ENCODE results near the gene UGDH. TPM values are rescaled to one million over a fixed set of nuclear protein-coding genes. Genes with fewer than 3 reads are reported as not detected.

The UGDH gene
- total and polyA plus RNA-seq, 9 of the 15 experiments (the other 6 are each of a cell fraction or from before 2014, with no cell fraction given) = 5.5 to 21.7 (median 16.2) TPM

DNA sequence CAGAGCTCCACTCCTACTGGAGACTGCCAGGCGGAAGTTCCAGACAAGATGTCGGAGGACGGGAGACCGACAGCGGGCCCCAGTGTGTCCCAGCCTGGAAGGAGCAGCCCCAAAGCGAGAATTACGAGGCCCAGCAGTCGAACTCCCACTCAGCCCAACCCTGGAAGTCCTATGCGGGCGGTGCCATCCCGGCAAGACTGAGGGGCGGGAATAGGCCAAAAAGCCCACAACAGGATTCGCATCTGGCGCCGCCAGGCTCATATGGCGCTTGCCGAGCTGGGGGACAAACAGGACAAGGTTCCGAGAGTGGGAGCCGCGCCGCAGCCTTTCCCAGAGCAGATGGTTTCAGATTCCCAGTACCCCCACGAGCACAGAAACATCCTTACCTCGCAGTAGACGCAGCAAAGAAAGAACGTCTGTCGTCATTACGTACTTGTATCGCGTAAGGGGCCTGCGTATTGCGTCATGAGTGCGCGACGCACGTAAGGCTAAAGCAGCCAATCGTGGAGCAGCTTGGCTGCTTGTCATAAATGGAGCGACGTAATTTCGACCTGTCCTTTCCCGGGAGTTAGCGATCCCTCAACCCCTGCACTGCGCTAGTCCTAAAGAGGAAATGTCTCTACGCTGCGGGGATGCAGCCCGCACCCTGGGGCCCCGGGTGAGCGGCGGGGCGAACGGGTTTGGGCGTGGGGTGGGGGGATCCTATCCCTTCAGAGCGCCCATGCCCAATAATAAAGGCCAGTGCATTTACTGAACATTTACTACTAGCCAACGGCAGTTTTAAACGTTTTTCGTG lies 68.5 kb downstream of the UGDH start, which contains the start of the genes LIAS and RPL9:
Gene LIAS (plus strand): TSS at position 552 of the 796 bp plus-strand sequence. CDS start 62 bp downstream, at position 614.
Gene RPL9 (minus strand): TSS at position 418 of the 796 bp plus-strand sequence. CDS start 483 bp downstream, outside the sequence.
- peak within 1 kb of the TSS; percentile 82 for H3K4me3 ChIP-seq
- no peaks in the 10 kb centered on the region for H3K9me1 ChIP-seq (ENCODE audit: control insufficient read depth, insufficient read depth, low read length)
- H3K4me1 ChIP-seq (replicated peaks in 1 of 2; ENCODE audit: control insufficient read depth in 2 of 2, insufficient read depth in 2 of 2, low read length in 2 of 2) = peaks cover 3 to 12% of the 10 kb centered on the region in 2 experiments; a peak in 4 of 5 replicates
- in situ Hi-C loops (cut with MboI) (no loop called here), intact Hi-C loops (cut with micrococcal nuclease) (loop anchor here (10.0 kb wide), 1 partner anchor 564 kb away; no protein-coding TSS in a partner anchor)
- BruUV-seq (replicated peaks) = TSS peak; percentile 47
- H2AFZ ChIP-seq (ENCODE audit: low read depth, low read length) = peak within 1 kb of the TSS; percentile 76
- H3K36me3 ChIP-seq (ENCODE audit: control insufficient read depth, insufficient read depth, low read length) = peaks cover 76% of the 10 kb centered on the region
- H3K27ac ChIP-seq (ENCODE audit: extremely low read depth, low read depth, low read length) = peak within 1 kb of the TSS; percentile 93
- no peaks in the 10 kb centered on the region for H3K27me3 ChIP-seq (ENCODE audit: control insufficient read depth in 2 of 2, insufficient read depth in 2 of 2, low read length in 2 of 2)
- peak; percentile 99 for FAIRE-seq
- CTCF ChIA-PET (ENCODE audit: low intra/inter-chr PET ratio) = no interaction called here
- H4K20me1 ChIP-seq (replicated peaks; ENCODE audit: control insufficient read depth, insufficient read depth, low read length) = peaks cover 19% of the 10 kb centered on the region; the same call in 1 of the 2 replicates
- no peaks in the 10 kb centered on the region for H3K9me3 ChIP-seq (replicated peaks; ENCODE audit: control insufficient read depth, insufficient read depth, low read depth, low read length)
- peak; percentile 91 to 99 (median 95) for DNase-seq (ENCODE audit: extremely low read depth in 1 of 4, low spot score in 3 of 4)
- WGBS (ENCODE audit: insufficient coverage, low coverage, missing lambda C conversion rate) = under 1% methylated on average over 55 of the region's 55 CpGs
- ATAC-seq = peak; percentile 95
- H3K9ac ChIP-seq (ENCODE audit: insufficient read depth in 1 of 2, low read depth in 2 of 2, low read length in 2 of 2) = peak within 1 kb of the TSS; percentile 96 to 97
- POLR2A ChIA-PET = interaction anchor here (0.6 to 2.5 kb wide), 30 partner anchors 8 to 928 kb away, joined by 3 to 20 read pairs (median 3); partner anchors contain the start of genes RFC1, SMIM14, UBE2K and UGDH
- peaks cover 71% of the 10 kb centered on the region for H3K79me2 ChIP-seq (ENCODE audit: control insufficient read depth, insufficient read depth, low read length)
- peak within 1 kb of the TSS; percentile 96 for H3K4me2 ChIP-seq (ENCODE audit: insufficient read depth, low read length)
- TF ChIP-seq ZBTB8A (IDR thresholded peaks at IDR 0.05; ENCODE audit: partially characterized antibody) (no peak), FOXP1 (CRISPR knock-in tag; IDR thresholded peaks at IDR 0.05) (no peak; the same call in 1 of the 2 replicates), ZNF583 (CRISPR knock-in tag; IDR thresholded peaks at IDR 0.05) (no peak), ILF3 (IDR thresholded peaks at IDR 0.05; ENCODE audit: borderline replicate concordance) (no peak; the same call in 1 of the 2 replicates), ZNF23 (CRISPR knock-in tag; IDR thresholded peaks at IDR 0.05) (no peak), RBM14 (IDR thresholded peaks at IDR 0.05; ENCODE audit: borderline replicate concordance, insufficient read depth, low read depth, low read length) (no peak), NUFIP1 (IDR thresholded peaks at IDR 0.05; ENCODE audit: partially characterized antibody) (no peak), FUS (optimal IDR thresholded peaks at IDR 0.05; ENCODE audit: low read depth, low read length) (no peak), GATAD2A (IDR thresholded peaks at IDR 0.05) (no peak), NCOR1 (IDR thresholded peaks at IDR 0.05) (peak; percentile 34; the same call in 1 of the 2 replicates), ZNF830 (CRISPR knock-in tag; IDR thresholded peaks at IDR 0.05) (no peak), SIX5 (IDR thresholded peaks at IDR 0.05; ENCODE audit: borderline replicate concordance in 1 of 2, insufficient read depth in 1 of 2, low read depth in 1 of 2, low read length in 2 of 2) (peak in 1 of 2 experiments; percentile 19; a peak in 1 of 4 replicates), SREBF2 (CRISPR knock-in tag; IDR thresholded peaks at IDR 0.05) (no peak), ZNF3 (CRISPR knock-in tag; IDR thresholded peaks at IDR 0.05) (no peak), HNRNPK (IDR thresholded peaks at IDR 0.05; ENCODE audit: low read depth, low read length, poor library complexity, severe bottlenecking) (no peak), U2AF2 (optimal IDR thresholded peaks at IDR 0.05; ENCODE audit: low read depth, low read length) (no peak), CEBPG (CRISPR knock-in tag; IDR thresholded peaks at IDR 0.05) (peak; percentile 95), CEBPG (tag; conservative IDR thresholded peaks at IDR 0.05 in 1 of 2, IDR thresholded peaks at IDR 0.05 in 1 of 2) (peak; percentile 98 to 99), SIRT6 (IDR thresholded peaks at IDR 0.05; ENCODE audit: low read depth, low read length) (no peak), ZNF431 (CRISPR knock-in tag; IDR thresholded peaks at IDR 0.05) (0 out of 2 replicates have a peak, but pooled peaks have one; percentile 30), CCAR2 (IDR thresholded peaks at IDR 0.05; ENCODE audit: low read depth, low read length) (no peak)
- TF ChIP-seq, protein P1, sequence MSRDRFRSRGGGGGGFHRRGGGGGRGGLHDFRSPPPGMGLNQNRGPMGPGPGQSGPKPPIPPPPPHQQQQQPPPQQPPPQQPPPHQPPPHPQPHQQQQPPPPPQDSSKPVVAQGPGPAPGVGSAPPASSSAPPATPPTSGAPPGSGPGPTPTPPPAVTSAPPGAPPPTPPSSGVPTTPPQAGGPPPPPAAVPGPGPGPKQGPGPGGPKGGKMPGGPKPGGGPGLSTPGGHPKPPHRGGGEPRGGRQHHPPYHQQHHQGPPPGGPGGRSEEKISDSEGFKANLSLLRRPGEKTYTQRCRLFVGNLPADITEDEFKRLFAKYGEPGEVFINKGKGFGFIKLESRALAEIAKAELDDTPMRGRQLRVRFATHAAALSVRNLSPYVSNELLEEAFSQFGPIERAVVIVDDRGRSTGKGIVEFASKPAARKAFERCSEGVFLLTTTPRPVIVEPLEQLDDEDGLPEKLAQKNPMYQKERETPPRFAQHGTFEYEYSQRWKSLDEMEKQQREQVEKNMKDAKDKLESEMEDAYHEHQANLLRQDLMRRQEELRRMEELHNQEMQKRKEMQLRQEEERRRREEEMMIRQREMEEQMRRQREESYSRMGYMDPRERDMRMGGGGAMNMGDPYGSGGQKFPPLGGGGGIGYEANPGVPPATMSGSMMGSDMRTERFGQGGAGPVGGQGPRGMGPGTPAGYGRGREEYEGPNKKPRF (IDR thresholded peaks at IDR 0.05; ENCODE audit: low read depth, low read length) = no peak
